Testis (tissue), 2 donors: Measurements from ENCODE around the gene RABL2A.
"Not testable (repeated sequence)": the region's sequence is repeated elsewhere in the genome, so short reads cannot be mapped to it uniquely, and the experiment has no call there.

Experiments
- CTCF ChIP-seq, 3 experiments: fragments of 450-650 bp in 2 of 3; fragments of 200-600 bp in 1 of 3; sonication (generic) in 1 of 3; IDR thresholded peaks; one replicate each; pipeline ENCODE4 v1.5.1; 2016 to 2019; ENCODE audit warnings: antibody characterized with exemption in 3 of 3, mild to moderate bottlenecking in 2 of 3, moderate library complexity in 1 of 3
- POLR2A ChIP-seq: fragments of 450-650 bp; IDR thresholded peaks from one replicate; pipeline ENCODE4 v1.6.1; 2017; ENCODE audit warnings: antibody characterized with exemption, mild to moderate bottlenecking, moderate library complexity

- not testable (repeated sequence) for TF ChIP-seq CTCF (IDR thresholded peaks at IDR 0.05); POLR2A
Measured at GRCh38 chr2:113599208-113599607, 27.9 kb upstream of the RABL2A start.
